T follicular helper cell (primary cell): ENCODE results near the gene PGD.
"Not testable (repeated sequence)": the region's sequence is repeated elsewhere in the genome, so short reads cannot be mapped to it uniquely, and the experiment has no call there.

Source experiments
- DNase-seq: peaks from one replicate; pipeline ENCODE4 v3.0.0-alpha.2; 2020; ENCODE audit warnings: low read depth

PGD gene

DNA sequence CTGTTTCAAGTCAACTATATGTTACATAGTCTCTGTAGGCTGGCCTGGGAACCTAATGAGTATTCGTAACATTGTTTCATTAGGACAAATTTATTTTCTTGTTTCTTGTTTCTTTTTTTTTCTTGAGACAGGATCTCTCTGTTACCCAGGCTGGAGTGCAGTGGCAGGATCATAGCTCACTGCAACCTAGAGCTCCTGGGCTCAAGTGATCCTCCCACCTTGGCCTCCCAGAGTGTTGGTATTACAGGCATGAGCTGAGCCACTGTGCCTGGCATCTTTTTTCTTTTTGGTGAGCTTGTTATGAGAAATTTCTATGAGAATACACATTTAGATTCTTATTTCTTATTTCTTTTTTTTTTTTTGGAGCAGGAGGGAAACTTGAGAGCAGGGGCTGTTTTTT is 38.2 kb downstream of the PGD start:
- no peak for DNase-seq

DNA sequence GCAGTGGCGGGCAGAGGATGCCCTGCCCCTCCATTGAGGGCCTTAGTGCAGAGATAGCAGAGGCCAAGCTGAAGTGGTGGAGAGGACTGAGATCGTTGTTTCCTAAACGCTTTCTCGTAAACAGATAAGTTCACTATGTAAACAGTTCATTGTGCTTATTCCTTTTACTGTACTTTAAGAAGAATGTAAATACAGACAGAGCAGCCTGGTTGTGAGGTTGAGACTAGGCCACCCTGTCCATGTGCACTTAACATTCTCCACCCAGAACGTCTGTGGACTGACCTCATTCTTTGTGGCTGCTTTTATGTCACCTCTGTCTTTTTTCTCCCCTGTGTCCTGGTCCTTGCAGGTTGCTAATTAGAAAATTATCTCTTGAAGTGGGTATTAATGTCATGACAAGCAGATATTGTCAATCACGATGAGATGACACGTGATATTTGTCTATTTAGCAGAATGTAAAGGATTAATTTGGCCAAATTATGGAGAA is 39.9 kb downstream of the PGD start:
- no peak for DNase-seq

DNA sequence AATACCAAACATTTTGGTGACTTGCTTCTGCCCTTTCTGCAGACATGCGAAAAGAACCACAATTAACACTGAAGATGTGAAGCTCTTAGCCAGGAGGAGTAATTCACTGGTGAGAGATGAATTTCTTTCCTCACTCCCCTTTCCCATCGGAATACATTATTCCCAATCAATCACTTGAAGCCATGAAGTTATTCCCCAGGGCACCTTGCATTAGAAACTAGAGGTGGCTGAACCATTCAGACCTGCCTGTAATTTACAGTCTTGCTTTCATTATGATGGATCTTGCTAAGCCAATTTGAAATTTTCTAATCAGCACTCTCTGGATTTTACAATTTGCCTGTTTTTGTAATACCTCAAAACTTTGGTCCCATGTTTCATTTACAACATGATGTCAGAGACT is 41.4 kb downstream of the PGD start:
- DNase-seq: no peak

DNA sequence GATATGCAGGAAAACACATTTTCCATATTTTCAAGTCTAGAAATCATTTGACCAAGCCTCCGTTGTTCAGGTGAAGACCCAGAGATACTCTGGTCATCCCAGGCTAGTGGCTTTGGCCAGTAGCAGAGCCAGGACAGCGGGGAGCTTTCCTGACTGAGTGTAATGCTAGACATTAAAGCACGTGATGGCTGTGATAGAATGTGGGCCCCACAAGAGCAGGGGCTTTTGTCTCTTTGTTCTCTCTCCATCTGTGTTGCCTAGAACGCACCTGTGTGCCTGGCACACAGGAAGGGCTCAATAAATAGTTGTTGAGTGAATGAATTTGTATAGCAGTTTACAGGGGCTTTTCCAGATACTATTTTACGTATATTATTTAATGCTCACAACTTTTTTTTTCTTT is 41.9 kb downstream of the PGD start:
- DNase-seq: no peak

DNA sequence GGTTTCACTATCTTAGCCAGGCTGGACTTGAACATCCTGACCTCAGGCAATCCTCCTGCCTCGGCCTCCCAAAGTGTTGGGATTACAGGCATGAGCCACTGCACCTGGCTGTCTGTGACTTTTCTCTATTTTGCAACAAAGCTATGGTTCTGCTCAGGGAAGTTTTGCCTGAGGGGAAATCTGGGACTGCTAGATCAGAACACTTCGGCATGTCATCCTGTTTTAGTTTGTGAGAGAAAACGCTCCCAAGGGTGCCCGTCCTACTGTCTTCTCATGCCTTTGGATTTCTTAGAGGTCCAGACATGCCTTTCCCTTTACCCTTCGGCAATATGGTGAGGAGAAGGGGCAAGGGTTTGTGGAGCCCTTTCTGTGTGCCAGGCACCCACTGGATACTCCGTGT is 45.4 kb downstream of the PGD start:
- no peak for DNase-seq

DNA sequence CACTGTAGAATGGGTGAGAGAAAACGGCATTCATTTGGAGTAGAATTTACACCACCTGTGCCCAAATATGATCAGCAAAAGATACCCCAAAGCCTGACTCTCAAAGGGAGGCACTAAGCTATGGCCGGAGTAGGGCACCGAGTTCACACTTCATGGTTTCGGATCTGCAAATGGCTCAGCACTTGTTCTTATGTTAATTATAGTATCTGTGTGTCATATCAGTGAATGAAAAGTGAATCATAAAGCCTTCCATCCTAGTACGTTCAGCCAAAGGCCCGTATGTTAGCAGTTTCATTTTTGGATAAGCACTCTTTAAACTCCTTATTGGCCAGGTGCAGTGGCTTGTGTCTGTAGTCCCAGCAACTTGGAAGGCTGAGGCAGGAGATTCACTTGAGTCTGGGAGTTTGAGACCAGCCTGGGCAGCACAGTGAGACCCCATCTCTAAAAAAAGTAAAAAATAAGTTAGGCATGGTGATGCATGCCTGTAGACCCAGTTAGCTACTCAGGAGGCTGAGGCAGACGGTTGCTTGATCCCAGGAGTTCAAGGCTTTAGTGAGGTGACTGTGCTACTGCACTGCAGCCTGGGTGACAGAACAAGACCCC is 46.0 kb downstream of the PGD start:
- DNase-seq: no peak

DNA sequence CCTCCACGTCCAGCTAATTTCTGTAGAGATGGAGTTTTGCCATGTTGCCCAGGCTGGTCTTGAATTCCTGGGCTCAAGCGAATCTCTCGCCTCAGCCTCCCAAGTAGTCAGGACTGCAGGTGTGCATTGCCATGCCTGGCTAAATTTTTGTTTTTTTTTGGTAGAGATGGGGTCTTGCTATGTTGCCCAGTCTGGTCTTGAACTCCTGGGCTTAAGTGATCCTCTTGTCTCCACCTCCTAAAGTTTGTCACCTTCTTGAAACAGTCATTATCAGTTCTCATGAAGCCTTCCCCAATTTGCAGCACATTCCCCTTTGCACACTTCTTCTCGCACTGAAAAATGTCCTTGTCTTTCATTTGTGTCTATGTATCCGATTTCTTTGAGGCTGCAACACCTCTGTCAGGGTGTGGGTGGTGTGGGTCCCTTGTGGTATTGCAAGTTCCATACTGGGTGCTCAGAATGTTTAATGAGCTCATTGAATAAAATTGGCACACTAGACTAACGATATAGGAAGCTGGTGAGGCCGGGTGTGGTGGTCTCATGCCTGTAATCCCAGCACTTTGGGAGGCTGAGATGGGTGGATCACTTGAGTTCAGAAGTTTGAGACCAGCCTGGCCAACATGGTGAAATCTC is 48.0 kb downstream of the PGD start:
- DNase-seq: no peak

GRCh38 chr1:10449751-10450150 is 50.9 kb downstream of the PGD start, which contains the start of gene CORT:
CORT (plus strand) TSS chr1:10450031; CDS start chr1:10450224, 193 bp downstream.
- no peak for DNase-seq

DNA sequence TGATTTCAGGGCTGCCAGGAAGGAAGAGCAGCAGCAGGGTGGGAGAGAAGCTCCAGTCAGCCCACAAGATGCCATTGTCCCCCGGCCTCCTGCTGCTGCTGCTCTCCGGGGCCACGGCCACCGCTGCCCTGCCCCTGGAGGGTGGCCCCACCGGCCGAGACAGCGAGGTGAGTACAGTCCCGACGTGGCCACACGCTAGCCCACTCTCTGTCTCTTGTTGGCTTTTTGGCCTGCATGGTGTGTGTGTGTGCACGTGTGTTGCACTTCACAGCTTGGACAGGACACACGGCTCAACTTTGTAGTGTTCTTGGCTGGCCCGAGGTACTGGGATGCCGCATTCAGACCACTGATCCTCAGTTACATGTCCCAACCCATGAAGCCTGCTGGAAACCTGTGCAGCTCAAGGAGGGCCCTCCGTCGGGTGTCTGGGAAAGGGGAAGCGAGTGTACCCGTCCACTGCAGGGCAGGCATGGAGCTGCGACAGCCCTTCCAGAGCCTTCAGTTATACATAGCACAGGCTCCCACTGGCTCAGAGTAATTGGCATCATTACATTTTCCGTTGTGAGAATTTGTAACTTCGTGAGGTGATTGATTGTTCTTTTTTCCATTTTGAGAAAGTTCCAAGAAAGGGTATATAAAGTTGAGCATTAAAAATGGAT is 51.4 kb downstream of the PGD start:
- DNase-seq: no peak

DNA sequence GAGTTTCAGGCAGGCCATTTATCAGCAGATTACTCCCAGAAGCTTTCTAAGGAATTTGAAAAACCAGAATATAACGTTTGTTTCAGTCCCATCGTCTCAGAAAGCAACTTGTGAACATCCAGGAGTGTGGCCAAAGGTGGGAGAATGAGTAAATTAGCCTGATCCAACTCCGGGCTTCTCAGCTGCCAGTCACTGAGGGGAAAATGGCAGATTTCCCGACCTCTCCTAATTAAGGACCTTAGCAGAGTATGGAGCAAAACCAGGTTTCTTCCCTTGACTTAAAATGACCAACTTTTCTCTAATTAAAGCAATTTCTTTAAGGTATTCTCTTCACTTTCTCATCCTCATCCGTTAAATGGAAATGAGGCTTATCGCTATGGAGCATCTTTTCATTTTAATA is 52.0 kb downstream of the PGD start:
- DNase-seq: no peak

GRCh38 chr1:10451287-10451686 is 52.4 kb downstream of the PGD start:
- DNase-seq: no peak

DNA sequence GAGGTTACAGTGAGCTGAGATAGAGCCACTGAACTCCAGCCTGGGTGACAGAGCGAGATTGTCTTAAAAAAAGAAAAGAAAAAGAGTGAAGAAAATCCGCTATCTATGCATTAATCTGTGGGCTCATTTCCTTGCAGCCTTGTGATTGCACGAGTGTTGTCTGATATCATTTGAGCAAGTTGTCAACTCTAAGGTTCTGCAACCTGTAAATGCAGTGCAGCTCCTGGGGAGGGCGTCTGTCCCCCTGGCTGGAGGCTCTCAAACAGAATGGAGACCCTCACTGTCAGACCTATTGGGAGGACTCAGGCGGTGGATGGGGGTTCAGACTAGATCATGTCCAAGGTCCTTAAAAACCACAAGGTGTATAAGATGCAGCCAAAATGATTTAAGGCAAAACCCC is 57.2 kb downstream of the PGD start:
- no peak for DNase-seq

- no peak for DNase-seq
Measured at GRCh38 chr1:10456661-10457060, 57.8 kb downstream of the PGD start.

DNA sequence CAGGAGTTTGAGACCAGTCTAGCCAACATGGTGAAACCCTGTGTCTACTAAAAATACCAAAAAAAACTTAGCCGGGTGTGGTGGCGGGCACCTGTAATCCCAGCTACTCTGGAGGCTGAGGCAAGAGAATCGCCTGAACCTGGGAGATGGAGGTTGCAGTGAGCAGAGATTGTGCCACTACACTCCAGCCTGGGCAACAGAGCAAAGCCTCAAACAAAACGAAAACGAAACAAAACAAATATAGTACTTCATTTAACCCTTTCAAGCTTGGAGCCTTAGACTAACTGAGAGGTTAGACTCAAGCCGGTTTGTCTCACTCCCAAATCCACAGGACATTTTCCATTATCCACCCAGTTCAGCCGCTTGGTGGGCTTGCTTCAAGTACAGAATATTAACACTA is 58.6 kb downstream of the PGD start:
- not testable (repeated sequence) for DNase-seq

DNA sequence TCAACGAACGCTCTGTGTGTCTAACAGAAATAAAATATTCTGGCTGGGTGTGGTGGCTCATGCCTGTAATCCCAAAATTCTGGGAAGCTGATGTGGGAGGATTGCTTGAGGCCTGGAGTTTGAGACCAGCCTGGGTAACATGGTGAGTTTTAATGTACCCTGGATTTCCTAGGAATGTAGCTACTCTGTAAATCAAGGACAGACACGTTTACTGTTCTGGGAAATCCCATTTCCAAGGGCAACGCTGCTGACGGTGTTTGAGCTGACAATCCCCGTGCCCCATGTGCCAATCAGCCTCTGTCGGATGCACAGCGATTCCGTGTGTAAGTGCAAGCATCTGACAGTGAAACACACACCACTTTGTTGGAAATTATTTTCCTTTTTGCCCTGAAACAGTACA is 59.0 kb downstream of the PGD start:
- no peak for DNase-seq

DNA sequence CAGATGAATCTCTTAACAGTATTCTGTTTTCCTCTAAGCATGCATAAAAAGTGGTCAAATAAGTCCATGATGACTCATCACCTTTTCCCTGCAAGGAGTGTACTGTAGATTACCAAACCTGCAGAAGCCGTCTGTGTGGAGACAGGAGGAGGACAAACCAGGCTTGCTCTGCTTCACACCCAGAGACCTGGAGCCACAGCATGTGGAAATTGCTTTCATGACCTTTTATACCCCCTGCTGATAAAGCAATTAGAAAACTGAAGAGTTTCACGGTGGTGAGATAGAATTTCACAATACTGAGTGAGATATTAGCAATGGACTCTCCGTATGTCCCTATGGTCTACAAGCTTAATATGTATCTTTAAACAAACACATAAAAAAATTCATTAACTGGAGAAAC is 60.3 kb downstream of the PGD start:
- DNase-seq: no peak

GRCh38 chr1:10467078-10467477 is 68.2 kb downstream of the PGD start:
- DNase-seq: no peak

- DNase-seq: no peak
Measured at GRCh38 chr1:10470043-10470442, 71.2 kb downstream of the PGD start.
